ENCODE results near the gene KRTAP22-2.

The KRTAP22-2 gene

DNA sequence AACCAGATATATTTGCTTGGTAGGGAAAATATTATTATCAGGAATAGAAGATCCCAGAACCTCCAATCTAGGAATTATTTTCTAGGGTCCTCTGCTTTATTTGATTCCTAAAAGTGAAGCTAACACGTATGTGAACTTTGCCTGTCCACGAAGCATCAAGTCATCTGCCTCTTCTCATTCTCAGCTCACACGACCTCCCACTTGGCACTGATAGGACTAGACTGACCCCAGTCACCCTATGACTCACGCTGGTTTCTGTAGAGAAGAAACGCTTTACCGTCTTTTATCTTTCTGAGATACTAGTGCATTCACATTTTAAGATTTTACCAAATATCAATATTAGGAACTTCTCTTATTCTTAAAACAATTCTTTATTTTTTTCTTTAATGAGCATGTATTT is 27.1 kb downstream of the KRTAP22-2 start:
- DNase-seq: no peak

GRCh38 chr21:30561957-30562356 is 28.2 kb downstream of the KRTAP22-2 start:
- no peak for DNase-seq

- no peak for DNase-seq
Measured at GRCh38 chr21:30561264-30561895, 28.8 kb downstream of the KRTAP22-2 start, which contains the start of gene KRTAP19-7. KRTAP19-7 (minus strand) TSS chr21:30561314; CDS start chr21:30561289, 25 bp downstream.

DNA sequence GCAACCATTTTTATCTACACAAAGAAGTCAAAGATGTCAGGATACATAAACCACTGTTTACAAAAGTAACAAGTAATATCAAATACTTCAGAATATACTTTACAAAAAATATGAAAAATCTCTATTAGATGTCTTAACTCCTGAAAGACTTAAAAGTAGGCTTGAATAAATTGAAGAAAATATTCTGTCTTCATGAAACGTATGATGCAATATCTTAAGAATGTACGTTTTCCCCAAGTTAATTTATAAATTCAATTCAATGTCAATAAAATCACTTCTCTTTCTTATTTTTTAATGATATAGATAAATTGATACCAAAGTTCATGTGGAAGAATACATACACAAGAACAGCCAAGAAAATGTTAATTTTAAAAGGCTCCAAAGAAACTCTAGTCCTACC is 35.1 kb downstream of the KRTAP22-2 start:
- no peak for DNase-seq

- no peak for DNase-seq
Measured at GRCh38 chr21:30552782-30553181, 37.4 kb downstream of the KRTAP22-2 start.

GRCh38 chr21:30541764-30542163 is 48.4 kb downstream of the KRTAP22-2 start, which contains the start of gene KRTAP19-6:
KRTAP19-6 (minus strand) TSS chr21:30541864; CDS start chr21:30541833, 31 bp downstream.
- DNase-seq: no peak
